ENCODE measurements around the gene UBN2.

- TF ChIP-seq, protein P1, sequence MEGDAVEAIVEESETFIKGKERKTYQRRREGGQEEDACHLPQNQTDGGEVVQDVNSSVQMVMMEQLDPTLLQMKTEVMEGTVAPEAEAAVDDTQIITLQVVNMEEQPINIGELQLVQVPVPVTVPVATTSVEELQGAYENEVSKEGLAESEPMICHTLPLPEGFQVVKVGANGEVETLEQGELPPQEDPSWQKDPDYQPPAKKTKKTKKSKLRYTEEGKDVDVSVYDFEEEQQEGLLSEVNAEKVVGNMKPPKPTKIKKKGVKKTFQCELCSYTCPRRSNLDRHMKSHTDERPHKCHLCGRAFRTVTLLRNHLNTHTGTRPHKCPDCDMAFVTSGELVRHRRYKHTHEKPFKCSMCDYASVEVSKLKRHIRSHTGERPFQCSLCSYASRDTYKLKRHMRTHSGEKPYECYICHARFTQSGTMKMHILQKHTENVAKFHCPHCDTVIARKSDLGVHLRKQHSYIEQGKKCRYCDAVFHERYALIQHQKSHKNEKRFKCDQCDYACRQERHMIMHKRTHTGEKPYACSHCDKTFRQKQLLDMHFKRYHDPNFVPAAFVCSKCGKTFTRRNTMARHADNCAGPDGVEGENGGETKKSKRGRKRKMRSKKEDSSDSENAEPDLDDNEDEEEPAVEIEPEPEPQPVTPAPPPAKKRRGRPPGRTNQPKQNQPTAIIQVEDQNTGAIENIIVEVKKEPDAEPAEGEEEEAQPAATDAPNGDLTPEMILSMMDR (IDR thresholded peaks at IDR 0.05; ENCODE audit: insufficient read depth, low read length, poor library complexity, severe bottlenecking) = no peak
- no peak for TF ChIP-seq EZH2phosphoT487 (conservative IDR thresholded peaks at IDR 0.05; ENCODE audit: low read length)
These were observed 103.5 kb downstream of the UBN2 start for GRCh38 chr7:139334399-139335150.

Measured in SU-DHL-6 (cell line).